Measurements from ENCODE around the gene PARP2. TPM values are rescaled to one million over a fixed set of nuclear protein-coding genes. Genes with fewer than 3 reads are reported as not detected.

Gene PARP2
- polyA plus RNA-seq = 71.5 and 78.7 TPM in 2 replicates
- 29.5 and 36.8 TPM in 2 replicates for polyA minus RNA-seq

GRCh38 chr14:20343092-20343861 is at the start of gene PARP2:
PARP2 (plus strand) TSS chr14:20343635; CDS start chr14:20343642, 7 bp downstream.
- TF ChIP-seq RAD21 (conservative IDR thresholded peaks at IDR 0.05) = no peak
- peak; percentile 68 for TF ChIP-seq MXI1 (conservative IDR thresholded peaks at IDR 0.05; ENCODE audit: poor library complexity, severe bottlenecking)
- TF ChIP-seq POLR2AphosphoS5 (IDR thresholded peaks at IDR 0.05) = peak; percentile 99
- peak; percentile 32 for TF ChIP-seq CTCF (IDR thresholded peaks at IDR 0.05; ENCODE audit: poor library complexity, severe bottlenecking)
- peak; percentile 90 for TF ChIP-seq TAF1 (IDR thresholded peaks at IDR 0.05; ENCODE audit: low read depth)
- TF ChIP-seq EZH2 (IDR thresholded peaks at IDR 0.05; ENCODE audit: borderline replicate concordance, insufficient read depth, low read length, poor library complexity, severe bottlenecking) = no peak
- peak; percentile 71 for TF ChIP-seq REST (IDR thresholded peaks at IDR 0.05; ENCODE audit: borderline replicate concordance)
- TF ChIP-seq SMC3 (conservative IDR thresholded peaks at IDR 0.05; ENCODE audit: poor library complexity) = no peak
- TF ChIP-seq EP300 (conservative IDR thresholded peaks at IDR 0.05; ENCODE audit: poor library complexity, severe bottlenecking) = peak; percentile 83
- H4K20me1 ChIP-seq (ENCODE audit: insufficient read depth) = no peaks in the 10 kb centered on the region
- peak within 1 kb of the TSS; percentile 61 for H2AFZ ChIP-seq (ENCODE audit: low read depth, low read length)
- no peaks in the 10 kb centered on the region for H3K27me3 ChIP-seq (ENCODE audit: insufficient read depth, low read depth, low read length)
- H3K4me3 ChIP-seq (ENCODE audit: low read length) = peak within 1 kb of the TSS; percentile 75
- H3K9me3 ChIP-seq (ENCODE audit: low read length) = no peaks in the 10 kb centered on the region
- peak within 1 kb of the TSS; percentile 87 for H3K27ac ChIP-seq (ENCODE audit: low read length)
- H3F3A ChIP-seq (ENCODE audit: insufficient read depth, low read length, poor library complexity, severe bottlenecking) = no peaks in the 10 kb centered on the region
- peaks cover 8% of the 10 kb centered on the region for H3K79me2 ChIP-seq (replicated peaks; ENCODE audit: insufficient read depth, low read length)
- H3K9me2 ChIP-seq (ENCODE audit: insufficient read depth, low read length) = no peaks in the 10 kb centered on the region
- peak within 1 kb of the TSS; percentile 89 for H3K4me2 ChIP-seq (ENCODE audit: low read length)
- H3K9ac ChIP-seq (ENCODE audit: low read length) = peak within 1 kb of the TSS; percentile 87
- no peaks in the 10 kb centered on the region for H3K36me3 ChIP-seq (ENCODE audit: insufficient read depth, low read length)

- no peak overlapping the region for H3K27ac ChIP-seq (ENCODE audit: low read length)
- H3K79me2 ChIP-seq (replicated peaks; ENCODE audit: insufficient read depth, low read length) = no peaks in the 10 kb centered on the region
- H3K27me3 ChIP-seq (ENCODE audit: insufficient read depth, low read depth, low read length) = no peaks in the 10 kb centered on the region
- H3K9me3 ChIP-seq (ENCODE audit: low read length) = no peaks in the 10 kb centered on the region
- H2AFZ ChIP-seq (ENCODE audit: low read depth, low read length) = no peak overlapping the region
- no peaks in the 10 kb centered on the region for H3K9me2 ChIP-seq (ENCODE audit: insufficient read depth, low read length)
- peaks cover 18% of the 10 kb centered on the region for H3K36me3 ChIP-seq (ENCODE audit: insufficient read depth, low read length)
- no peak overlapping the region for H3K4me2 ChIP-seq (ENCODE audit: low read length)
- H4K20me1 ChIP-seq (ENCODE audit: insufficient read depth) = no peaks in the 10 kb centered on the region
- H3K4me3 ChIP-seq (ENCODE audit: low read length) = no peak overlapping the region
- H3F3A ChIP-seq (ENCODE audit: insufficient read depth, low read length, poor library complexity, severe bottlenecking) = no peaks in the 10 kb centered on the region
- TF ChIP-seq REST (IDR thresholded peaks at IDR 0.05; ENCODE audit: borderline replicate concordance) = no peak
- TF ChIP-seq CTCF (IDR thresholded peaks at IDR 0.05; ENCODE audit: poor library complexity, severe bottlenecking) = no peak
- TF ChIP-seq SMC3 (conservative IDR thresholded peaks at IDR 0.05; ENCODE audit: poor library complexity) = no peak
- TF ChIP-seq TAF1 (IDR thresholded peaks at IDR 0.05; ENCODE audit: low read depth) = no peak
- no peak for TF ChIP-seq RAD21 (conservative IDR thresholded peaks at IDR 0.05)
- no peak for TF ChIP-seq EP300 (conservative IDR thresholded peaks at IDR 0.05; ENCODE audit: poor library complexity, severe bottlenecking)
- TF ChIP-seq EZH2 (IDR thresholded peaks at IDR 0.05; ENCODE audit: borderline replicate concordance, insufficient read depth, low read length, poor library complexity, severe bottlenecking) = no peak
- TF ChIP-seq POLR2AphosphoS5 (IDR thresholded peaks at IDR 0.05) = no peak
- no peak for TF ChIP-seq MXI1 (conservative IDR thresholded peaks at IDR 0.05; ENCODE audit: poor library complexity, severe bottlenecking)
- no peak overlapping the region for H3K9ac ChIP-seq (ENCODE audit: low read length)
Observed at GRCh38 chr14:20294636-20295035, 48.8 kb upstream of the PARP2 start.
